DMS153 treated with DMSO at 0.1 percent for 48 hours (cell line): ENCODE data around the gene RPH3AL.
"Not testable (repeated sequence)": the region's sequence is repeated elsewhere in the genome, so short reads cannot be mapped to it uniquely, and the experiment has no call there.

Experiments
- DNase-seq: peaks from one replicate; lab custom pipeline; 2025; ENCODE audit not compliant: unreplicated experiment; lab: John Stamatoyannopoulos, UW

Gene RPH3AL

DNA sequence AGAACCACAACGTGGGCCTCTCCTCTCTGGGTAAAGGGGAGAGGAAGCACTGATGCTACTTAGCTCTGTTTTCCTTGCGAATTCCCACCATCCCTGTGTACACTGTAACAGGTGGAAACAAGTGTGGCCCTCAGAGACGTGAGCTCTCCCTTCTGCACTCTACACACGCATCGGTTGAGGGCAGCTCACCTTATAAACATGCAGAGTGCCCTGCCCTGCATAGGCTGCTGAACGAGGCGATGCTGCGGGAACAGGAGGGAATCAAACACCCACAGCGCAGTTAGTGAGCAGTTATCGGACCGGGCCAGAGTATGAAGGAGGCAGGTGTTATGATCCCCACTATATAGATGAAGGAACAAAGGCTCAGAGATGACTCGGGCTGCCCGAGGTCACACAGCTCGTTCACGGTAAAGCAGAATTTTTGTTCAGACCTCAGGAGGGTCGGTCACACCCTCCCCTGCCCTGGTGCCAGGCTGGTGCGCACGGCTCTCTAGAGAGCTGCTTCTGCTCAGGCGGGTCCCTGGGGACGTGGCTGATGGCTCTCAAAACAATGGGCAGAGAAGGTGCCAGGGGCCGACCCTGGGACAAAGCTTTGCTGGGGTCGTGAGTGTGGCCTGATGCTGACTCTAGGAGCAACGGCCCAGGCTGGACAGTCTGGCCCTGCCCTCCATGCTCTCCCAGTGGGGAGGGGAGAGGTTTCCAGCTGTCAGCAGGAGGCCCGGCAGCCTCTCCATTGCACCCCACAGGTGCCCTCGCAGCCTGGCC, 68.5 kb downstream of the RPH3AL start:
- DNase-seq, result no peak

DNA sequence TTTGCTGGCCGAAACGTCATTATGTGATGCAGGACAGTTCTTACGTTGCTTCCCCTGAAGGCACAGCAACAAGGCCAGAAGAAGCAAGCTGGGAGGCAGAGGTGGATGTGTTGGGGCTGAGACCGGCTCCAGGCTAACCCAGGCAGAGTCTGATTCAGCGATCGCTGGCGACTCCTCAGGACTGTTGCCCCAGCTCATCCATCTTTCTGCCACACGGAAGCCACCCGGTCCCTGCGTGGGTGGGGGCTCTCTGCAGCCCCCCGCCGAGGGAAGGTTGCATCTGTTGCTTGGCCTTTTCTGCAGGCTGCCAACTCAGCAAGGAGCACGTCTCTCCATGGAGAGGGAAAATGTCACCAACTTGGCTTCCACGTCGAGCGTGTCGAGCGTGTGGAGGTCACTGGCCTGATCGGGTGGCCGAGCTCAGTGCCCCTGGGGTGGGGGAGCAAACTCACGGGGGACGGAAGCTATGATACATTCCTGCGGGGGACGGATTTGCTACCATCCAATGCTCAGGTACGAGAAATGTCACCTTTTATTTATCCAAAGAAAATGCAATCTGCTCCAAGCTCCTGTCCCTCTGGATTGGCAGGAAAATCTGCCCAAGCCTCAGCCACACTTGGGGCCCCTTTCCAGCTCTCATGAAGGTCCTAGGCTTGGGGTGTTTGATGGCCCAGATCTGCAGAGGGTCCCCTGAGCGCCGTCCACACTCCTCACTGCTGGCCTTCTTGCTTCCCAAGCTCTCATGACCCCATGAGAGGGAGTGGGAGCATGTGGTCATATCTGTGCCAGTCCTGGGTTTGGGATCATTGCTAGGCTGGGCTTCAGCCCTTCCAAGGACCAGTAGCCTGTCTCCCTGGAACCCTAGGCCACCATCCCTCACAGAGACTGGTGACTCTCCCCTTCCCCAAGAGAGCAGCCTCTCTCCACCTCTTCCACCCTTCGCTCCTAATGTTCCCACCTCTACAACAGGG, 69.4 kb downstream of the RPH3AL start:
- DNase-seq, result no peak

DNA sequence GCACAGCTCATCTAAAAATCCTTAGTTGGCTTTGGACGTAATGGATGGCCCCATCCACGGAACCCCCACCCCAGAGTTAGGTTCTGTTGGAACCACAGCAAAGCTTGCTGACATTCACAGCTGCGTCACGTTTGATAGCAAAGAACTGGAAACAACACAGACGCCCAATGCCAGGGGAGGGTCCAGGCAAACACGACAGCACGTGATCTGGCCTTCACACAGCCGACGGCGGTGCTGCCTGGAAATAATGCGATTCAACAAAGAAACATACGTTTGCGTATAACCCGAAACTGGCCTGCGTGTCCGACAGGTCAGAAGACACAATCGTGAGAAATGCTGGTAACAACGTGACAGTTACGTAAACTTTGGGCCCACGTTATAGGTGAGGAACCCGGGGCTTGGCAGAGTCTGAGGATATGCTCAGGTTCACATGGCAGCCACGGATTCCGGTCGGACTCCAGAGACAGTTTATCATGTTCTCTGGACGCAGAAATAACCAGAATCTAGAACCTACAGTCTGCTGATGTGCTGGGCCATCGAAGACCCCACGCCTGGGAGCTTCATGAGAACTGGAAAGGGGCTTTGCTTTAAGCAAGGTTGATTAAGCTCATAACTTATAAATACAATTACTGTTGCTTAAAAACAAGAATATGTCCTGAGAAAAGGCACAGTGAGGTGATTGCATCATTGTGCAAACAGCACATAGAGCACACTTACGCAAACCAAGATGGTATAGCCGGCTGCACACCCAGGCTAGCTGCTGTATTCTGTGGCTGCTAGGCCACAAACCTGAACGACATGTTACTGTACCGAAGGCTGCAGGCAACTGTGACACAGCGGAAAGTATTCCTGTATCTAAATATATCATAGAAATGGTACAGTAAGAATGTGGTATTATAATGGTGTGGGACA, 70.4 kb downstream of the RPH3AL start:
- no peak for DNase-seq

DNA sequence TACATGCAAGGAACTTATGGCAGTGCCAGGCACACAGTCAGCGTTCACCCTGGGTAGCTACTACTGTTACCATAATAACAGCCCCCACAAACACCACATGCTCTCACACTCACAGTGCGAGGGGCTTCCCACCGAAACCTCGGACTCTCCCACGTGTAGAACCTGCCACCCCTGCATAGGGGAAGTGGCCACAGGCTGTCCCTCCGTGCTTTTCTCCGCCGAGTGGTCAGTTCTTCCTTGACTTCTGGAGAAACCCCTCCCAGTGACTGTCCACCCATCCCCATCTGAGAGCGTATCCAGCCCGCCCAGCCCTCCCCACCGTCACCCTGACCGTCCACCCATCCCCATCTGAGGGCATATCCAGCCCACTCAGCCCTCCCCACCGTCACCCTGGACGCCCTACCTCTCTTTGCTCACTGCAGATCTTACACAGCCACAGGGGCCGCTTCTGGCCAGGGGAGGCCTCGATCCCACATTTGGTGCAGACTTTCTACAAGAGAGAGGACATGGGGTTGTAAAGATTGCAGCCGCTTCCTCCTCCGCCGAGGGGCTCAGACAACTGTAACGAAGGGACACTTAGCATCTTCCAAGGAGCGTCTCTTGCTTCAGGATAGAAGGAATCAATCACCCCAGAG, 71.1 kb downstream of the RPH3AL start:
- DNase-seq, result no peak

DNA sequence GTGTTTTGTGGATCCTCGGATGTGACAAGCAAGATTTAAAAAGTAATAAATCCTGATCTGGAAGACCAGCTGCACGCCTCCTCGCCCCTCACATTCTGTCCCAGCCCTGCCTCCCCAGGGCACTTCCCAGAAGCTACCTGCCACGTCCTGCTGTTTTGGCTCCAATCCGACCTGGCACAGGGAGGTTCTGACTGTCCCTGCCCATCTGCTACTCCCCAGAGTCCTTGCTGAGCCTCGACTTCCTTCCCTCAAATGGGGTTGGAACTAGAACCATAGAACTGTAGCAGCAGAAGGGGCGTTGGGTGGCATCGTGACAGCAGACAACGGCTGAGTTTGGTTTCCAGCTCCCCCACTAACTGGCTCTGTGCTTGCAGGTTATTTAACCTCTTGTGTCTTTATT, 71.7 kb downstream of the RPH3AL start:
- DNase-seq, result no peak

DNA sequence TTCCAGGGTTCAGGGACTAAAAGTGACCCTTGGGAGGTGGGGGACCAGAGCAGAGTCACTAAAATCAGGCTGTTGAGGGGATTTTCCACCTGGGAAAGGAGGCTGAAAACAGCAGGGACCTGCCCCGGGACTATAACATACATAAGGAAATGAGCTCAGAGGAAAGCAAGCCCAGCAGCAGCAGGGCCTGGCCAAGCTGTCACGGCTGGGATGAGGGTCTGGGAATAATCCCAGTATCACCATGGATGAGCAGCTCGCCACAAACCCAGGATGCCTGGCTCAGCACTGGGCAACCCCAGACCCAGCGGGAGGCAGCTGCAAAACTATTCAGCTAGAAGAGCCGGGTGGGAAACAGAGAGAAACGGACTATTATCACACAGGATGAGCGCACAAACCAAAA, 72.4 kb downstream of the RPH3AL start:
- no peak for DNase-seq

DNA sequence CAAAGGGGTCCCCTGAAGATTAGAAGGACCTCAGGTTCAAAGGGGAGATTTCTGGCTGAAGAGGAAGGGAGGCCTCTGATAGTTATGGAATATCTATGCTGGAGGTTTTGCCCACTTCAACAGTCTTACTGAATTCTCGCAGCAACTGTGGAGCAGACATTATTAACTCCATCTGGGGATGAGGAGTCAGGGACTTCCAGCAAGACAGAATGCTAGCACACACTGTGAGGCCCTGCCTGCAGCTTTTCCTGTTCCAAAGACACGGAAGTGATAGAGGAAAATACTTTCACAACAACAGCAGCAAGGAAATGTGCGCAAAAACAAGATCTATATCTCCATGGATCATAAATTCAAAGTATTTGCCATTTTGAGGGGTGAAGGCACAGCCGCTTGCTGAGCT, 72.8 kb downstream of the RPH3AL start:
- no peak for DNase-seq

DNA sequence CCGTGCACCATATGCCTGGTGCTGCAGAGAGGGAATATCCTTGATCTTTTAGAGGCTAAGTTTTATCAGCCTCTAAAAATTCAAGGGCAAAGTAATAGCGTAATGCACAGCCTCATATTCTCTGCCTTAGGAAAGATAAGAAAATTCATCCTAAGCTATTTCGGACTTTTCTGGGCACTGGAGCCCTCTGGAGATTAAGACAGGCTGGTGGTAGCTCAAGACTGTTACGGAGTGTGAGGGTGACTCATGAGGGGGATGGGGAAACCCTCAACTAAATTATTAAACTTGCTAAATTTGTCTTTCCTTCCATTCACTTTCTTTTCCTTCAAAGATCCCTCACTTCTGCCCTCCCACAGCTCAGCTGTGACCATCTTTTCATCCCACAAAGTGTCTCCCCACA, 73.3 kb downstream of the RPH3AL start:
- no peak for DNase-seq

DNA sequence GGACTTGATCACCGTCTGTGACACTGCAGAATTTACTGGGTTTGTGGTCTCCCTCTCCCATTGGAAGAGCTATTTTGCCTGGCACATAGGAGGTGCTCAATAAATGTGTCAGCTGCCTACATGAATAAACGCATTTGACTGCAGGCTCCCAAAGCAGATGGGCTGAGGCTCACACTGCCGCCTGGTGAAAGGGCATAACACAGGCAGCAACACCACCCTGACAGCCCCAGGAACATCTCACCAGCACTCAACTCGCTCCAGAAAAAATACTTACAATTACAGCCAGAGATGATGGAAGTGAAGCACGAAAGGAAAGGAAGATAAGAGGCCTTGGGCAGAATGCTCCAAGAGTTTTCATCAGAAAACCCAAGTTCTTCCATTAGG, 73.9 kb downstream of the RPH3AL start:
- DNase-seq, result no peak

DNA sequence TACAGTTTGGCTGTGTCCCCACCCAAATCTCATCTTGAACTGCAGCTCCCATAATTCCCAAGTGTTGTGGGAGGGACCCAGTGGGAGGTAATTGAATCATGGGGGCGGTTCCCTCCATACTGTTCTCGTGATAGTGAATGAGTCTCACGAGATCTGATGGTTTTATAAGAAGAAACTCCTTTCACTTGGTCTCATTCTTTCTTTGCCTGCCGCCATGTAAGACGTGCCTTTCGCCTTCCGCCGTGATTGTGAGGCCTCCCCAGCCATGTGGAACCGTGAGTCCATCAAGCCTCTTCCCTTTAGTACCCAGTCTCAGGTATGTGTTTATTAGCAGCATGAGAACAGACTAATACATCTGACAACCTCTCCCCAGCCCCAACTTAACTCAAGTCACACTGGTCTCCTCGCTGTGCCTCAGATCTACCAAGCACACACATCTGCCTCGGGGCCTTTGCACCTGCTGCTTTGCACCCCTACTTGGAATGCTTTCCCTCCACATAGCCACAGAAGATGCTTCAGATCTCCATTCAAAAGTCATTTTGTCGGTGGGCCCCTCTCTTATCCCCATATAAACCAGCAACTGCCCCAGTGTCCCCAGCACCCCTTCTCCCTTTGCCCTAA, 74.4 kb downstream of the RPH3AL start:
- DNase-seq, result no peak

DNA sequence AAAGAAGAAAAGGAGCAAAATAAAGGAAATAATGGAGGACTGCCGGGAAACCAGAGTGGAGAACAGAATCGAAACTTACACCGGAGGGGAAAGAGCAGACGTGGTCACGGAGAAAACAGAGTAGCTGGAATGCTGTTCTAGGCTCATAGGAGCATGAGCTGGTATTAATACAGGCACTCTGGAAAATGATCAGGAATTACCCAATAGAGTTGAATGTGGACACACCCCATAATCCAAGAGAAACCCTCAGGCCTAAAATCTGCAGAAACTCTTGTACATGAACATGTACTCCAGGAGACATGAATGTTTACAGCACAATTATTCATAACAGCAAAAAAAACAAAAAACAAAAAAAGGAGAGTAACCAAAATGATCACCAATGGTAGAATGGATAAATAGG, 77.7 kb downstream of the RPH3AL start:
- DNase-seq, result no peak

DNA sequence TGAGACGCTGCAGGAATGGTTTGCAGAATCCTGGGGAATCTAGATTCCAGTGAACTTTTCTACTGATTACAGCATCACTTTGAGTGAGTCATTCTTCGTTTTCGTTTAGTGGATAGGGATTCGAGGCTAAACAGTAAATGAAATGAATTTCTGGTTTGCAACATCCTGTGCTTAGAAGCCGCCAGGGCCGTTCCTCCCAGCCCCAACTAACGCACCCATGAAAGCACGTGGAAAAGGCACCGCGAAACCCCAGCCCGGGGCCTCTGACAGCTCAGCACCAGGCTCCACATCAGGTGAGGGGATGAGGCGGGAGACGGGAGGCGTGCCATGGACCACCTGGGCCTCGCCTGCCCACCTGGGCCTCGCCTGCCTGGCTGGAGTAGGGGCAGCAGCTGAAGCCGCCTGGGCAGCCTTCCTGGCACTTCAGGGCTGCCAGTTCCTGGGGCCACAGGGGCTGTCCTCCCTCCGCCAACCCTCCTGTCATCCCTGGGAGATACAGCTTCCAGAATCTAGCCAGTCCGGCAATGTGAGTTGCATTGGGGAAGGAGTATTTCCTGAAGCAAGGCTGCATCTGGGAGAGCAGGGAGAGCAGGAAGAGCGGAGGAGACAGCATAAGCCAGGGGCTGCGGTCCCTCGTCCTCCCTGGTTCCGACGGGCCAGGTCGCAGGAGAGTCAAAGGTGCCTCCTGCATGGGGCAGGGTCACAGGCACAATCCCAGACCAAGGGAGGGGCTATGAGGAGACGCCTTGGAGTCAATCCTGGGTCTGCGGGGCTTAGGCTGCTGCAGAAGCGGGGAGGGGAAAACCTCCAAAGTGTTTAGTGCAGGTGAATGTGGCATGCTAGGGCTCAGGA, 78.4 kb downstream of the RPH3AL start:
- DNase-seq, result no peak

DNA sequence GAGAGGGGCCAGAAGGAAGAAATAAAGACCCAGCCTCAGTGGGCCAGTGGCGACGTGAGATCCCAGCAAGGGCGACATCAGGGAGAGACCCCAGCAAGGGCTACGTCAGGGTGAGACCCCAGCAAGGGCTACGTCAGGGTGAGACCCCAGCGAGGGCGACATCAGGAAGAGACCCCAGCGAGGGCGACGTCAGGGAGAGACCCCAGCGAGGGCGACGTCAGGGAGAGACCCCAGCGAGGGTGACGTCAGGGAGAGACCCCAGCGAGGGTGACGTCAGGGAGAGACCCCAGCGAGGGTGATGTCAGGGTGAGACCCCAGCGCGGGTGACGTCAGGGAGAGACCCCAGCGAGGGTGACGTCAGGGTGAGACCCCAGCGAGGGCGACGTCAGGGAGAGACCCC, 79.8 kb downstream of the RPH3AL start:
- DNase-seq, result not testable (repeated sequence)

DNA sequence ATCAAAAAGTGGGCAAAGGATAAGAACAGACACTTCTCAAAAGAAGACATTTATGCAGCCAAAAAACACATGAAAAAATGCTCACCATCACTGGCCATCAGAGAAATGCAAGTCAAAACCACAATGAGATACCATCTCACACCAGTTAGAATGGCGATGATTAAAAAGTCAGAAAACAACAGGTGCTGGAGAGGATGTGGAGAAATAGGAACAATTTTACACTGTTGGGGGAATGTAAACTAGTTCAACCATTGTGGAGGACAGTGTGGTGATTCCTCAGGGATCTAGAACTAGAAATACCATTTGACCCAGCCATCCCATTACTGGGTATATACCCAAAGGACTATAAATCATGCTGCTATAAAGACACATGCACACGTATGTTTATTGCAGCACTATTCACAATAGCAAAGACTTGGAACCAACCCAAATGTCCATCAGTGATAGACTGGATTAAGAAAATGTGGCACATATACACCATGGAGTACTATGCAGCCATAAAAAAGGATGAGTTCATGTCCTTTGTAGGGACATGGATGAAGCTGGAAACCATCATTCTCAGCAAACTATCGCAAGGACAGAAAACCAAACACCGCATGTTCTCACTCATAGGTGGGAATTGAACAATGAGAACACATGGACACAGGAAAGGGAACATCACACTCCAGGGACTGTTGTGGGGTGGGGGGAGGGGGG, 80.5 kb downstream of the RPH3AL start:
- not testable (repeated sequence) for DNase-seq

DNA sequence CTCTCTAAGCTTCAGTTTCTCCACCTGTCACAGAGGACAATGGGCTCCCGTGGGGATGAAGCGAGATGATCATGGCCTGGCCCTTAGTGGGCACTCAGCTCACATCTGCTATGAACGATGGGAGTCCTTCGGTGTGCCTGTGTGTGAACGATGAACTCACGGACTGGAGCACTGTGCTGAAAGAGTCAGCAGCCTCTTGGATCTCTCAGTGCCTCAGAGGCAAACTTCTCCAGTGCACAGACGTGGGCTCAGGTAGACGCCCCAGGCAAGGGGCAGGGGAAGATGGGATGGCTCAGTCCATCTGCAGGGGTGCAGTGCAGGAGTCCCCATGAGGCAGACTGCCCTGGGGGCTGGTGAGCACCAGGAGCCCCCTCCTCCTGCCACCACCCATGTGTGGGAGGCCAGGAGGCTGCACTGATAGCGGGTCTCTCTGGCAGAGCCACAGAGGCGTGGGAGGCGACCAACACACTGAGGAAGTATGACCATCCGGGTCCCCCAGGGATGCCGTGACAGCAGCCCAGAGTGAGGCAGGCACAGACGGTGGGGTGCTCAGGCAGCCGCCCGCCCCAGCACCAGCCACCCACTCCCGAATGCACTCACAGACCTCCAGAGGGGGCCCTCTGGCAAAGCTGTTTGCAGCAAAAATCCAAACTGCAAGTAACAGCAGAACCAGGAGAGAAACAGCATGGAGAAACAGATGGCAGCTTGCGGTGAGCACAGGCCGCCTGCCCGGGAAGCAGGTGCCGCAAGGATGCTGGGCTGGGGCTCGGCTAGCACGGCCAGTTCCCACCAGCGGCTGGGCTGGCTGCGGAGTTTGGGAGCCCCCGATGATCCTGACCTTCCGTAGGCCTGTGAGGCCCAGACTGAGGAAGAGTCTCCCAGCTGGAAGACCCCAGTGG, 82.7 kb downstream of the RPH3AL start:
- no peak for DNase-seq

DNA sequence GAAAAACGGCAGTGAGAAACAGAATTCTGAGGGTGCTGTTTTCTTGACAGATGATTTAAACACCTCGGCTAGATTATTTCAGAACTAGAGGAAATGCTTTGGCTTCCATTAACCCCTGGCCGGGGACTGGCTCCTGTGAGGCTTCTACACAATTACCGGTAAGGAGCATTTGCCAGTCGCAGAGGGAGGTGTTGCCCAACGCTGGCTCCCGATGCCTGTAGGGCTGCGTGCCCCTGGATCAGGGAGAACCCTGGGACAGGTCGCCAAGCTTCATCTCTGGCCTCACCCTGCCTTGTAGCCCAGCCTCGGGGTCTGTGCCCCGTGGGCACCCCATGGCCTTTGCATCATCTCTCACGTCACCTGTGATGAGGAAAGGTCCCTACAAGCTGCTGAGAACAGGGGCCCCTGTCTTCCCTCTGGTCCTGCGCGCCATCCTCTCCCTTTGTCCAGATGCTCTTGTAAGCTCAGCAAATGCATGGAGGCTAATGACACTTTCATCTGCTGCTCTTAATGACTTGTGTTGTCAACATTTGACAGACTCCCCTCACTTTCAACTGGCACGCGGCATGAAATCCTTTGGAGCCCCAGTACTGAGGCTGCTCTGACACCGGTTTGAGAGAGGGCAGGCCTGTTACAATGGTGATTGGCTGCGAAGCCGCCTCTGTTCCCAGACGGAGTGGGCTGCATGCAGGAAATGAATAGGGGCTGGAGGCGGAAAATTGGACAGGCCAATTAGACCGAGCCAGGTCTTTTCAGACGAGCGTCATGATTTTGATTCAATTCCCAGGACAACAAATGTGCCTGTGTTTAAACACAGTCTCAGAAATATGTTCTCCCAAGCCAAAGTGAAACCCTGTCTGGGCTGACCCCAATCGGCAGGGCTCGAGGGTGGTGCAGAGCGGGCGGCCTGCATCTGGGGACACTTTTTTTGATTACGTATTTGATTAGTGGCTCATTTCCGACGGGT, 85.6 kb downstream of the RPH3AL start:
- DNase-seq, result no peak

DNA sequence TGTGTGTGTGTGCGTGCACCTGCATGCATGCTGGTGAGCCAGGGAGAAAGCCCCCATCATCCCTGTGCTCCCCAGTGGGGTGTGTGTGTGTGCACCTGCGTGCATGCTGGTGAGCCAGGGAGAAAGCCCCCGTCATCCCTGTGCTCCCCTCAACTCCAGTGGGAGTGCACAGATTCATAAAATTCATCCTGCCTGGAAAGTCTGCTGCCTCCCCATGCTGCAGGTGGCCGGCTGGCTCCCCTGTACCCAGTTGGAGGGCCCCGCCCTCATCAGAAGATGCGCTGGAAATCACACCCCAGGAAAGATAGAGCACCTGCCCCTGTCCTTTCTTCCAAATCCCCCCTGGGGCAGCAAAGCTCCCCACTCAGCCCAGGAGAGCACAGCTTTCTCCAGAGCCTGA, 86.4 kb downstream of the RPH3AL start:
- no peak for DNase-seq
